Stimulated activated CD8-positive, alpha-beta memory T cell treated with anti-CD3 and anti-CD28 coated beads, Interleukin-2, amount 100 ng/mL, for 48 hours (primary cell): ENCODE data around the gene TAB2.
"Not testable (repeated sequence)": the region's sequence is repeated elsewhere in the genome, so short reads cannot be mapped to it uniquely, and the experiment has no call there.

ENCODE experiments used
- DNase-seq, 2 donors: peaks; one replicate each; pipeline ENCODE4 v3.0.0-alpha.2; 2020; ENCODE audit warnings: low read depth in 2 of 2

Gene TAB2

GRCh38 chr6:149332602-149333265 lies 15.2 kb downstream of the TAB2 start:
- DNase-seq: no peak

- DNase-seq: no peak
Measured at GRCh38 chr6:149333266-149333620, 15.7 kb downstream of the TAB2 start.

GRCh38 chr6:149334201-149334600 lies 16.7 kb downstream of the TAB2 start:
- DNase-seq: no peak

GRCh38 chr6:149334682-149335160 lies 17.2 kb downstream of the TAB2 start:
- DNase-seq: no peak

- DNase-seq: peak in 1 of 2 donors; percentile 40
Measured at GRCh38 chr6:149335924-149336608, 18.6 kb downstream of the TAB2 start.

- no peak for DNase-seq
Measured at GRCh38 chr6:149336609-149336928, 19.1 kb downstream of the TAB2 start.

GRCh38 chr6:149337320-149337719 lies 19.8 kb downstream of the TAB2 start:
- DNase-seq: no peak

GRCh38 chr6:149340200-149340599 lies 22.7 kb downstream of the TAB2 start:
- no peak for DNase-seq

- DNase-seq: no peak
Measured at GRCh38 chr6:149342525-149342924, 25.0 kb downstream of the TAB2 start.

GRCh38 chr6:149343501-149343900 lies 26.0 kb downstream of the TAB2 start:
- DNase-seq: no peak

- no peak for DNase-seq
Measured at GRCh38 chr6:149346078-149346477, 28.6 kb downstream of the TAB2 start.

- no peak for DNase-seq
Measured at GRCh38 chr6:149347067-149347466, 29.6 kb downstream of the TAB2 start.

GRCh38 chr6:149349279-149349678 lies 31.8 kb downstream of the TAB2 start:
- DNase-seq: not testable (repeated sequence)

- no peak for DNase-seq
Measured at GRCh38 chr6:149354009-149354408, 36.5 kb downstream of the TAB2 start.

- no peak for DNase-seq
Measured at GRCh38 chr6:149356081-149356750, 38.7 kb downstream of the TAB2 start.

GRCh38 chr6:149357726-149358538 lies 40.4 kb downstream of the TAB2 start:
- DNase-seq: no peak

- no peak for DNase-seq
Measured at GRCh38 chr6:149359440-149359839, 41.9 kb downstream of the TAB2 start.

- no peak for DNase-seq
Measured at GRCh38 chr6:149360536-149360935, 43.0 kb downstream of the TAB2 start.

GRCh38 chr6:149362289-149362688 lies 44.8 kb downstream of the TAB2 start:
- peak in 1 of 2 donors; percentile 15 for DNase-seq

GRCh38 chr6:149363154-149363553 lies 45.6 kb downstream of the TAB2 start:
- DNase-seq: no peak

GRCh38 chr6:149364557-149364956 lies 47.0 kb downstream of the TAB2 start:
- DNase-seq: no peak

- DNase-seq: no peak
Measured at GRCh38 chr6:149365197-149365596, 47.7 kb downstream of the TAB2 start.
